Right atrium auricular region (tissue), 2 donors: ENCODE results near the gene TIMP3. TPM values are rescaled to one million over a fixed set of nuclear protein-coding genes. Genes with fewer than 3 reads are reported as not detected.

ENCODE experiments used
- DNase-seq: peaks from one replicate; pipeline ENCODE4 v3.0.0-alpha.2; 2019; ENCODE audit warnings: low spot score
- H3K27ac ChIP-seq, 2 donors: fragments of 200-600 bp; sonication (generic); 1 replicate in 1 of 2; 2 replicates in 1 of 2; pipeline ENCODE4 v1.5.1; 2016 to 2019
- H3K27me3 ChIP-seq, 2 donors: fragments of 200-600 bp; sonication (generic); one replicate each; pipeline versions ENCODE4 v1.5.1 to v1.6.0; 2017 to 2019
- H3K36me3 ChIP-seq: fragments of 200-600 bp; sonication (generic); one replicate; pipeline ENCODE4 v1.5.1; 2016
- H3K4me1 ChIP-seq, 2 donors: fragments of 200-600 bp; sonication (generic); one replicate each; pipeline versions ENCODE4 v1.5.1 to v1.6.0; 2017 to 2019
- H3K4me3 ChIP-seq, 2 donors: fragments of 200-600 bp; sonication (generic); 1 replicate in 1 of 2; 2 replicates in 1 of 2; pipeline ENCODE4 v1.5.1; 2017 to 2019; ENCODE audit warnings: mild to moderate bottlenecking in 1 of 2, moderate library complexity in 1 of 2
- H3K9me3 ChIP-seq, 2 donors: fragments of 200-600 bp; sonication (generic); one replicate each; pipeline ENCODE4 v1.5.1; 2019
- CTCF ChIP-seq, 2 donors: fragments of 200-600 bp; sonication (generic); IDR thresholded peaks; one replicate each; pipeline ENCODE4 v1.5.1; 2019; ENCODE audit warnings: antibody characterized with exemption in 2 of 2
- total RNA-seq, 2 donors: library from RNA; depleted of rRNA; stranded (reverse); fragments of >200 nt; gene quantifications; one replicate each; pipeline ENCODE4 v1.1.0, GENCODE V29; 2016

The TIMP3 gene
- total RNA-seq, 2 donors from 2014 or later: 625 to 711 TPM

- no peaks in the 10 kb centered on the region for H3K36me3 ChIP-seq
- no peak for DNase-seq
- peaks cover 0 to 48% of the 10 kb centered on the region in 2 donors for H3K4me1 ChIP-seq
- no peak overlapping the region for H3K4me3 ChIP-seq
- no peaks in the 10 kb centered on the region for H3K27me3 ChIP-seq
- TF ChIP-seq CTCF (IDR thresholded peaks at IDR 0.05): no peak
- no peaks in the 10 kb centered on the region for H3K9me3 ChIP-seq
- no peak overlapping the region for H3K27ac ChIP-seq
Observed at GRCh38 chr22:32758866-32759385, 42.6 kb upstream of the TIMP3 start.

GRCh38 chr22:32760396-32760795 lies 41.1 kb upstream of the TIMP3 start:
- TF ChIP-seq CTCF (IDR thresholded peaks at IDR 0.05): no peak
- Histone ChIP-seq H3K9me3 (no peaks in the 10 kb centered on the region), H3K27ac (peak overlapping the region; percentile 64 to 77), H3K36me3 (no peaks in the 10 kb centered on the region), H3K4me1 (peaks cover 0 to 48% of the 10 kb centered on the region in 2 donors), H3K4me3 (no peak overlapping the region), H3K27me3 (no peaks in the 10 kb centered on the region)
- no peak for DNase-seq

GRCh38 chr22:32760815-32761214 lies 40.7 kb upstream of the TIMP3 start:
- no peak for TF ChIP-seq CTCF (IDR thresholded peaks at IDR 0.05)
- no peaks in the 10 kb centered on the region for H3K36me3 ChIP-seq
- H3K27ac ChIP-seq: peak overlapping the region; percentile 64 to 77
- peaks cover 0 to 51% of the 10 kb centered on the region in 2 donors for H3K4me1 ChIP-seq
- DNase-seq: peak; percentile 66
- no peaks in the 10 kb centered on the region for H3K27me3 ChIP-seq
- H3K4me3 ChIP-seq: no peak overlapping the region
- no peaks in the 10 kb centered on the region for H3K9me3 ChIP-seq

DNA sequence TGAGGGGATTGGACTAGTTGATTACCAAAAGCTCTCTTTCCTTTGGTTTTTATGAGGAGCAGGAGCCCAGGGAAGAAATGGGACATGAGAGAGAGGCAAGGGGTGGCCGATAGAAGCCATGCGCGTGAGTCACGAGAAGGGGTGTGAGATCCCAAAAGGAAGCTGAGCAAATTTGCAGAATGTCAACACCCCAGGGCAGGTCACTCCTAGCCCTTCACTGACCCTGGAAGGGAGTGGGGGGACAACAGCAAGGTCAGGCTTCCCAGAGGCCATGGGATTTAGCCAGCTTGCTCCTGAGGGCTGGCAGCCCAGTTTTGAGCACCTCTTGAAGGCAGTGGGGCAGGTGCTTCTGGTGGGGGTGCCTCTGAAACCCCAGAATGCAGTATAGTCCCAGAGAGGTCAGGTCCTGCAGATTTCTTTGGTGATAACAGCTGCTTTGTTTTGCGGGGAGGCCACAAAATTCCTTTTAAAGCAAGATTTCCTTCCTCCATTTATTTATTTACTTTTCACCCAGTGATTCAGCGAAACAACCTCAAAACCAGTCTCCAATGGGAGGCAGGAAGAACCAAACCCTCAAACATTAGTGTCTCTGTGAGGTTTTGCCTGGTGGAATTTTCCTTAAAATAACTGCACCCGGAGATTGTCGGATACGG lies 40.1 kb upstream of the TIMP3 start:
- Histone ChIP-seq H3K27ac (peak overlapping the region; percentile 57 to 77), H3K9me3 (no peaks in the 10 kb centered on the region), H3K36me3 (no peaks in the 10 kb centered on the region), H3K27me3 (no peaks in the 10 kb centered on the region), H3K4me1 (peaks cover 0 to 51% of the 10 kb centered on the region in 2 donors), H3K4me3 (no peak overlapping the region)
- no peak for DNase-seq
- TF ChIP-seq CTCF (IDR thresholded peaks at IDR 0.05): no peak

GRCh38 chr22:32764330-32765131 lies 37.0 kb upstream of the TIMP3 start:
- Histone ChIP-seq H3K4me3 (no peak overlapping the region), H3K9me3 (peaks cover 0 to 8% of the 10 kb centered on the region in 2 donors), H3K27me3 (no peaks in the 10 kb centered on the region), H3K4me1 (peaks cover 0 to 51% of the 10 kb centered on the region in 2 donors), H3K36me3 (no peaks in the 10 kb centered on the region), H3K27ac (peak overlapping the region; percentile 77 to 82)
- no peak for TF ChIP-seq CTCF (IDR thresholded peaks at IDR 0.05)
- DNase-seq: peak; percentile 78
